ENCODE measurements around the gene BCR.

GRCh38 chr22:23150762-23151161 lies 29.5 kb upstream of the BCR start:
- no peak for TF ChIP-seq CTCF (IDR thresholded peaks at IDR 0.05)
- no peak for TF ChIP-seq POLR2A (IDR thresholded peaks at IDR 0.05)
